ENCODE measurements around the gene SLC43A1. TPM values are rescaled to one million over a fixed set of nuclear protein-coding genes. Genes with fewer than 3 reads are reported as not detected.

The SLC43A1 gene
- total RNA-seq, 1 donor from 2014 or later = 48.5 TPM

DNA sequence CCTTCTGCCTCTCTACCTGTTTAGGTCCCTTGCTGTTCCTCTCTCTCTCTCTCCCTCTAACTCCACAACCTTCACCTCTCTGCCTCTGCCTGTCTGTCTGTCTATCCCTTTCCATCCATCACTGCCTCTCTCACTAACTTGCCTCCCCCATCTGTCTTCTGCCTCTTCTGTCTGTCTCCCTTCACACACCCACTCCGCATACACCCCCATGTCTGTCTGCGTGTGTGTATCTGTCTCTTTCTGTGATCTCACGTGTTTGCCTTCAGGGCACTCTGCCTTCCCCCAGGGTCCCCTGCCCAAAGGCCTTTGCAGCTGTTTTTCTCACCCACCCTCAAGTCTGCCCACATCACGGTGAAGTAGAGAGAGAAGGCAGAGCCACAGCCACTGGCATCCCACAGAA is 47.2 kb downstream of the SLC43A1 start:
- DNase-seq (ENCODE audit: low spot score, unreplicated experiment) = no peak
- Mint-ChIP-seq H3K4me1 (ENCODE audit: low read depth) (no peaks in the 10 kb centered on the region), H3K9me3 (ENCODE audit: low read depth) (no peaks in the 10 kb centered on the region), H3K27ac (no peak overlapping the region), H3K4me3 (ENCODE audit: low read depth) (no peak overlapping the region), H3K36me3 (ENCODE audit: insufficient read depth) (no peaks in the 10 kb centered on the region), H3K27me3 (peaks cover 47% of the 10 kb centered on the region)
- TF ChIP-seq, protein P1, sequence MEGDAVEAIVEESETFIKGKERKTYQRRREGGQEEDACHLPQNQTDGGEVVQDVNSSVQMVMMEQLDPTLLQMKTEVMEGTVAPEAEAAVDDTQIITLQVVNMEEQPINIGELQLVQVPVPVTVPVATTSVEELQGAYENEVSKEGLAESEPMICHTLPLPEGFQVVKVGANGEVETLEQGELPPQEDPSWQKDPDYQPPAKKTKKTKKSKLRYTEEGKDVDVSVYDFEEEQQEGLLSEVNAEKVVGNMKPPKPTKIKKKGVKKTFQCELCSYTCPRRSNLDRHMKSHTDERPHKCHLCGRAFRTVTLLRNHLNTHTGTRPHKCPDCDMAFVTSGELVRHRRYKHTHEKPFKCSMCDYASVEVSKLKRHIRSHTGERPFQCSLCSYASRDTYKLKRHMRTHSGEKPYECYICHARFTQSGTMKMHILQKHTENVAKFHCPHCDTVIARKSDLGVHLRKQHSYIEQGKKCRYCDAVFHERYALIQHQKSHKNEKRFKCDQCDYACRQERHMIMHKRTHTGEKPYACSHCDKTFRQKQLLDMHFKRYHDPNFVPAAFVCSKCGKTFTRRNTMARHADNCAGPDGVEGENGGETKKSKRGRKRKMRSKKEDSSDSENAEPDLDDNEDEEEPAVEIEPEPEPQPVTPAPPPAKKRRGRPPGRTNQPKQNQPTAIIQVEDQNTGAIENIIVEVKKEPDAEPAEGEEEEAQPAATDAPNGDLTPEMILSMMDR (IDR thresholded peaks at IDR 0.05; ENCODE audit: unreplicated experiment) = no peak

DNA sequence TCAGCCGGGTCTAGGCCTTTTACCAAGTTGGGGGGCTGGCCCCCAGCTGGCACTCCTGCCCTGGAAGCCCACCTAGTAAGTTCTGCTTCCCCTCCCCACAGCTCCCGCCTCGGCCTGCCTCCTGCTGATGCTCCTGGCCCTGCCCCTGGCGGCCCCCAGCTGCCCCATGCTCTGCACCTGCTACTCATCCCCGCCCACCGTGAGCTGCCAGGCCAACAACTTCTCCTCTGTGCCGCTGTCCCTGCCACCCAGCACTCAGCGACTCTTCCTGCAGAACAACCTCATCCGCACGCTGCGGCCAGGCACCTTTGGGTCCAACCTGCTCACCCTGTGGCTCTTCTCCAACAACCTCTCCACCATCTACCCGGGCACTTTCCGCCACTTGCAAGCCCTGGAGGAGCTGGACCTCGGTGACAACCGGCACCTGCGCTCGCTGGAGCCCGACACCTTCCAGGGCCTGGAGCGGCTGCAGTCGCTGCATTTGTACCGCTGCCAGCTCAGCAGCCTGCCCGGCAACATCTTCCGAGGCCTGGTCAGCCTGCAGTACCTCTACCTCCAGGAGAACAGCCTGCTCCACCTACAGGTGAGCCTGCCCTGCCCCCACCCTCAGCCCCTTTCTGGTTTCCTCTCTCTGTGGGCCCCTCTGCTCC is 47.9 kb downstream of the SLC43A1 start:
- no peaks in the 10 kb centered on the region for H3K4me1 Mint-ChIP-seq (ENCODE audit: low read depth)
- no peak overlapping the region for H3K27ac Mint-ChIP-seq
- DNase-seq (ENCODE audit: low spot score, unreplicated experiment) = no peak

DNA sequence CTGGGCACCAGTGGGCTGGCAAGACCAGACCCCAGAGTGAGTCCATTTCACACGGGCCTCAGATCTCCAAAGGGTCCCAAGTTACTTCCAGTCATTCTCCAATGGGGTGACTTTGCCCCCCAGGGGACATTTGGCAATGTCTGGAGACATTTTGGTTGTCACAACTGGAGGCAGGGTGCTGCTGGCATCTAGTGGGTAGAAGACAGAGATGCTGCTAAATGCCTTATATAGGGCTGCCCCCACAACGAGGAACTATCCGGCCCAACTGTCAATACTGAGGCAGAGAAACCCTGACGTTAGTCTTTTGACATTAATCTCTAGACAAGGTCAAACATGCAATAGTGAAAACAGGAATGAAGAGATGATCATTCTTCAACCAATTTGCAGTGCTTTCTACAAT is 48.8 kb downstream of the SLC43A1 start:
- H3K9me3 Mint-ChIP-seq (ENCODE audit: low read depth) = no peaks in the 10 kb centered on the region
- DNase-seq (ENCODE audit: low spot score, unreplicated experiment) = no peak
- TF ChIP-seq, protein P1 (IDR thresholded peaks at IDR 0.05; ENCODE audit: unreplicated experiment) = no peak
- no peaks in the 10 kb centered on the region for H3K4me1 Mint-ChIP-seq (ENCODE audit: low read depth)
- peaks cover 58% of the 10 kb centered on the region for H3K27me3 Mint-ChIP-seq
- H3K27ac Mint-ChIP-seq = no peak overlapping the region
- H3K36me3 Mint-ChIP-seq (ENCODE audit: insufficient read depth) = peaks cover 1% of the 10 kb centered on the region
- no peak overlapping the region for H3K4me3 Mint-ChIP-seq (ENCODE audit: low read depth)

More for the DNA sequence above, 47.9 kb downstream of the SLC43A1 start:
- Mint-ChIP-seq H3K9me3 (ENCODE audit: low read depth) (no peaks in the 10 kb centered on the region), H3K36me3 (ENCODE audit: insufficient read depth) (peaks cover 1% of the 10 kb centered on the region), H3K4me3 (ENCODE audit: low read depth) (no peak overlapping the region), H3K27me3 (peaks cover 49% of the 10 kb centered on the region)
- TF ChIP-seq, protein P1 (IDR thresholded peaks at IDR 0.05; ENCODE audit: unreplicated experiment) = no peak

DNA sequence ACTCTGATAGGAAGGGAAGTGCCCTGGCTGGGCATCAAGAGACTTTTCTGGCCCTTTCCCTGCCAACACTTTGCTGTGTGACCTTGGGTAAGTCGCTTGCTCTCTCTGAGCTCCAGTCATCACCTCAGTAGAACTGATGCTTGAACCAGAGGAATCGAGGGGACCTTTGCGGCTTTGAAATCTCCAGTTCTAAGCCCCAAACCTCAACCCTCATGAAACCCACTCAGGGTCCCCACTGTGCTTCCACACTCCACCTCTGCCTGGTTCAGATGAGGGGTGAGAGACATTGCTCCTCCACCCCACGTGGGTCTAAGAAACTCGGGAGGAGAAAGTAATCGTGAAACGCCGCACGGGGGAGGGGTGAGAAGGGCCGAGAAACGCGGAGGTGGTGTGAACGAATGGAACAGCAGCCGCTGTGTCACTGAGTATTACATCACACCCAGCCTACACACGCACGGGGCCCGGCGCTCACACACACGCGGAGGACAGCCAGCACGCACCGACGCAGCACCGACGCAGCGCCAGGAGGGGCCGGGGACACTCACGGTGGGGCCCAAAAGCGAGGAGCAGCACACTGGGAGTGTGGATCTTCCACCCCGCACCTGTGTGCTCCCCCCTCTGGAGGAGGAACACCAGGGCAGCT is 50.8 kb downstream of the SLC43A1 start:
- H3K4me3 Mint-ChIP-seq (ENCODE audit: low read depth) = no peak overlapping the region
- H3K27me3 Mint-ChIP-seq = peaks cover 69% of the 10 kb centered on the region
- peaks cover 1% of the 10 kb centered on the region for H3K36me3 Mint-ChIP-seq (ENCODE audit: insufficient read depth)
- no peak overlapping the region for H3K27ac Mint-ChIP-seq
- no peaks in the 10 kb centered on the region for H3K9me3 Mint-ChIP-seq (ENCODE audit: low read depth)
- peaks cover 4% of the 10 kb centered on the region for H3K4me1 Mint-ChIP-seq (ENCODE audit: low read depth)
- no peak for DNase-seq (ENCODE audit: low spot score, unreplicated experiment)
- TF ChIP-seq, protein P1 (IDR thresholded peaks at IDR 0.05; ENCODE audit: unreplicated experiment) = no peak

- no peaks in the 10 kb centered on the region for H3K9me3 Mint-ChIP-seq (ENCODE audit: low read depth)
- no peak for DNase-seq (ENCODE audit: low spot score, unreplicated experiment)
- peaks cover 70% of the 10 kb centered on the region for H3K27me3 Mint-ChIP-seq
- TF ChIP-seq, protein P1 (IDR thresholded peaks at IDR 0.05; ENCODE audit: unreplicated experiment) = no peak
- H3K36me3 Mint-ChIP-seq (ENCODE audit: insufficient read depth) = peaks cover 1% of the 10 kb centered on the region
- no peak overlapping the region for H3K4me3 Mint-ChIP-seq (ENCODE audit: low read depth)
- H3K27ac Mint-ChIP-seq = no peak overlapping the region
- H3K4me1 Mint-ChIP-seq (ENCODE audit: low read depth) = peaks cover 9% of the 10 kb centered on the region
These were observed 51.6 kb downstream of the SLC43A1 start for GRCh38 chr11:57463671-57464538.

Data from progenitor cell of endocrine pancreas (in vitro differentiated cells).